ENCODE results near the gene MUC4.
"Not testable (repeated sequence)": the region's sequence is repeated elsewhere in the genome, so short reads cannot be mapped to it uniquely, and the experiment has no call there.

The MUC4 gene

DNA sequence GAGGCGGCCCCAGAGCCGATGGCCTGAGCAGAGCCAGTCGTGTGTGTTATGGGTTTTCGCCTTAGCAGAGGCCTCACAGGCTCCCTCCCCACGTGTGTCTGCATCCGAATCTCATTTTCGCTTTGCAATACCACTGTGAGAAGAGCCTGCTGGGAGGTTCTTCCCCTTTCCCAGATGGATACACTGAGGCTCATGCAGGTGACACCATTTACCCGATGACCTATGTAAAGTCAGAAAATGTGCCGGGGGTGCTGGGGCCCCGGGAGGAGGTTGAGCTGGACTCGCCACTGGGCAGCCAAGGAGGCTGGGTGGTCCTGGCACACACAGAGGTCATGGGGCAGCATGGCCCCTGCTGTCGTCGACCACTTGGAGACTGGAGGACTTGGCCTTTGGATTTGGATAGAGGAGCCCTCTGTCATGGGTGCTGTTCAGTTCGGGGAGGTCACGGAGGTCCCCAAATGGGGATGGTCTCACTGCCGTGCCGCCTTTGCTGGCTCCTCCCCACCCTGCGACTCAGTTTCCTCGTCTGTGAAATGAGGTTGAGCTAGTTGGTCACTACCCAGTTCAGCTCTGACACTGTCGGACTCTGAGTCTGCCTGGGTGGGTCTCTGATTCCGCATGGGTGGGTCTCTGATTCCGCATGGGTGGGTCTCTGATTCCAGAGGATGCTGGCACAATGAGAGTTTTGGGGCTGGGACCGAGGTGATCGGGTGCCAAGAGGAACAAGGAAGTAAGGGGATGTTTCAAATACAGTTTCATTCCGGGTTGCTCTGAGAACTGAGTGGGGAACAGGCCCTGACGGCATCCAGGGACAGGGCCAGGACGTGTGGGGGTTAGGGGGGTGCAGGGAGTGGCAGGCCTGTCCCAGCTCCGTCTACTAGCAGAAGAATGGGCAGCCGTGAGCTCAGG, 23.2 kb upstream of the MUC4 start:
- DNase-seq = no peak

DNA sequence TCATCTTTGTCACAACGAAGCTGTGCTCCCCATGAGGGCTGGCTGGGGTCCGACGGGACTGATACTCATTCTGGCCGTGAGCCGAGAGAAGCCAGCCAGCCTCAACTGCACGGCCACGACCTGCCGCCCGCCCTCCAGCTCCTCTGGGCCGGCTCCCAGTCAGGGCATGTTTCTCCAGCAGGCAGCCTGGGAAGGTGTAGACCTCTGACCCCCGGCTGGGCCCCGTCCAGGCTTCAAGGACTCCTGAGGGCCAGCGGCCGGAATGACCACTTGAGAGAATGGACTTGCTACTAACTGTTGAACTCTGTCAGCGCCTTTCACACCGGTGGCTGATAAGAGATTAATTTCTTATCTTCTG, 18.1 kb upstream of the MUC4 start:
- no peak for DNase-seq

DNA sequence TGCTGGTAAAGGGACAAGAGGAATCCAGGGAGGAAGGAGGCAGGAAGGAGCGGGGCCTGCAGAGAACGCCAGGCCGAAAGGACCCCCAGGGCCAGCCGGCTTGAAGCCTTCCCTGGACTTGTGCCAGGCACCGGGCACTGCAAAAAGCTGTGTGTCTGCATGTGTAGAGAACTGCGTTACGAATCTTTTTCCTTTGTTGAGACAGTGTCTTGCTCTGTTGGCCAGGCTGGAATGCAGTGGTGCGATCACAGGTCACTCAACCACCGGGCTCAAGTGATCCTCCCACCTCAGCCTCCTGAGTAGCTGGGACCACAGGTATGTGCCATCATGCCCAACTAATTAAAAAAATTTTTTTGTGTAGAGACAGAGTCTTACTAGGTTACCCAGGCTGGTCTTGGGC, 17.0 kb upstream of the MUC4 start:
- no peak for DNase-seq

DNA sequence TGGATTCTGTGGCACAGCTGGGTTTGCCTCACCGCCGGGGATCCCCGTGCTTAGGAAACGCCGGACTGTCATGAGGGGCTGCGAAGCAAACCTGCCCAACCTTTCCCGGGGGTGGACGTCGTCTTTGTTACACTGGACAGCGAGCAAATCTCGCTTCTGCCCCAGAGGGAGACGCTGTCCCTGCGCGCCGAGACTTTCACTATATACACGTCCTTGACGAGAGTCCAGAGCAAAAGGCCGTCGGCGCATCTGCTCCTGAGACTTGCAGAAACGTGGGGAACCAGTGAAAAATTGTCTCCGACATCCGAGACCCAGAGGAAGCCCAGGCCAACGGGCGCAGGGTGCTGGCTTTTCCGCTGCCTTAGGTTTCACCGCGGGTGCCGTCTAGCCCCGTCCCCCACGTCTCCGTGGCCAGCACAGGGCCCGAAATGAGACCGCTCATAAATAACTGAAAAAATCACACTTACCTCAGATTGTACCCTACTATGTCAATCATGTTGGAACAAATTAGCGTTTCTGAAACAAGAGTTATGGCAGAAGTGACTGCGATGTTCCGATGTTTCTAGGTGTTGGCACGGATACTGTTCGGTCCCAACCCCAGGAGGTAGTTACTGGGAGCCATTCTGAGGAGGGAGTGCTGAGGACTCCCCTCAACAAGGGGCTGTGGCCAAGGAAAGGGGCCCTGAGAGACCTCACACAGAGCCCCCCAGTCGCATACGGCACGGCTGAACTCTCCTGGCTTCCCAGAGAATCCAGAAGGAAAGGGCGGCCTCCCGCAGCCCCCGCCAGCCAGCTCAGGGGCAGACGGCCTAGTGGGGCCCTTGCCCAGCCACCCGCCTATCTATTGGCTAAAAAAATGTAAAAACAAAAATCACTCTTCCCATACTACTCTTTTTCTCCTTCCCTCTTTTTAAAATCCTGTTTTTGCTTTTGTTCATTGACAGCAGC, 14.4 kb upstream of the MUC4 start:
- DNase-seq = no peak

DNA sequence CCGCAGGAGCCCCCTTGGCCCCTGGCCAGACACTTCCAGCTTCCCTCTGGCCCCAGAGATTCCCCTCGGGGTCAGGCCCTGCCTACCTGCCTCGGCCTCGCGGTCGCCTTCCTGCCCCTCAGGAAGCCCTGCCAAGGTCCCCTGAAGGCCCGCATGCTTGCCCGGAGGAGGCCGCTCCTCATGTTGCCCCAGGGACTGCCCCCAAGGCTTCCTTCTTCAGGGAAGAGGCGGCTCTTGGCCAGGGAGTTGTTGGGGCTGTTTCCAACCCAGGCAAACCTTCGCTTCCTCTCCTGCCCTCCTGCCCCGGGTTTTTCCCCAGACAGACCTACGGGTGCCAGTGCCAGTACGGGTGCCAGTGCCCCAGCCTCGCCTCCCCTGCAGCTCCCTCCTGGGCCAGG, 13.5 kb upstream of the MUC4 start:
- no peak for DNase-seq

DNA sequence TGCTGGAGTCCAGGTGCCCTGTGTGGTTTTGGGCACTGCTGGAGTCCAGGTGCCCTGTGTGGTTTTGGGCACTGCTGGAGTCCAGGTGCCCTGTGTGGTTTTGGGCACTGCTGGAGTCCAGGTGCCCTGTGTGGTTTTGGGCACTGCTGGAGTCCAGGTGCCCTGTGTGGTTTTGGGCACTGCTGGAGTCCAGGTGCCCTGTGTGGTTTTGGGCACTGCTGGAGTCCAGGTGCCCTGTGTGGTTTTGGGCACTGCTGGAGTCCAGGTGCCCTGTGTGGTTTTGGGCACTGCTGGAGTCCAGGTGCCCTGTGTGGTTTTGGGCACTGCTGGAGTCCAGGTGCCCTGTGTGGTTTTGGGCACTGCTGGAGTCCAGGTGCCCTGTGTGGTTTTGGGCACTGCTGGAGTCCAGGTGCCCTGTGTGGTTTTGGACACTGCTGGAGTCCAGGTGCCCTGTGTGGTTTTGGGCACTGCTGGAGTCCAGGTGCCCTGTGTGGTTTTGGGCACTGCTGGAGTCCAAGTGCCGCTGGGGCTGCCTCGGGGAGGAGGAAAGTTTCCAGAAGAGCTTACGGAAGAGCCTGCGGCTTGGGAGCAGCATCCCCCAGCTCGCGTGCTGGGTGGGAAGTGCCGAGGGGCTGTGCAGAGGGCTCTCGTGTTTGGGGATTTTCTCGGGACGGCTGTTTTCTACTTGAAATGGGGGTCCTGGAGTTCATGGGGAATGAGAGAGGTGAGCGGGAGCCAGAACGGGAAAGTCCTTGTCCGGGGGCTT, 12.9 kb upstream of the MUC4 start:
- not testable (repeated sequence) for DNase-seq

DNA sequence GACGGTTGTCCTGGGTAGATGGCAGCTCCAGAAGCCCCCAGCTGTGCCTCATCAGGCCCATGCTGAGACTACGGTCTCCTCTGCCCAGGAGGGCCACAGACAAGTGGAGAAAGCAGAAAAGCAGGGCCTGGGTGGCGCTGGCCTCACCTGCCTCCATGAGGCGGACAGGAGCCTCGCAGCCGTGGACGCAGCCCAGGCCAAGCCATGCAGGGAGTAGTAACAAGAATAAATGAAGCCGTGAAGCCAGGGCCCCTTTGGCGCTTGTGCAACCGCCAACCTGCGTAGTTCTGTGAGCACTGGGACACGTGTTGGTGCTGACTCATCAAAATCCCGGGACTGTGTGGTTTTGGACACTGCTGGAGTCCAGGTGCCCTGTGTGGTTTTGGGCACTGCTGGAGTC, 12.3 kb upstream of the MUC4 start:
- no peak for DNase-seq

DNA sequence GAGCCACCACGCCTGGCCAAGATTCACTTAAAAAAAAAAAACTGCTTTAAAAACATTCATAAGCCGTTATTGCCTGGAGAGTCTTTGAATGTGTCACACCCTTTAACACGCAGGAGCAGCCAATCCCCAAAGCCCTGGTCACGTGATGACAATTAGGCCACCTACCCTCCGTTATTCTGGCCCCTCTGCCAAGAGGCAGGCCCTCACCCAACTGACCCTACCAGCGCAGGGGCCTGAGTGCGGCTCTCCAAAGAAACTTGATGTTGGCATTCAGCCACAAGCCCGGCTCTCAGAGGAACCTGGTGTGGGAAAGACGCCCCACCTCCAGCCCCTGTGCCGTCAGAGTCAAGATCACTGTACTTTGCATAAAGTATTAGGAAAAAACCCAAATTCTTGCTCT, 11.6 kb upstream of the MUC4 start:
- no peak for DNase-seq

DNA sequence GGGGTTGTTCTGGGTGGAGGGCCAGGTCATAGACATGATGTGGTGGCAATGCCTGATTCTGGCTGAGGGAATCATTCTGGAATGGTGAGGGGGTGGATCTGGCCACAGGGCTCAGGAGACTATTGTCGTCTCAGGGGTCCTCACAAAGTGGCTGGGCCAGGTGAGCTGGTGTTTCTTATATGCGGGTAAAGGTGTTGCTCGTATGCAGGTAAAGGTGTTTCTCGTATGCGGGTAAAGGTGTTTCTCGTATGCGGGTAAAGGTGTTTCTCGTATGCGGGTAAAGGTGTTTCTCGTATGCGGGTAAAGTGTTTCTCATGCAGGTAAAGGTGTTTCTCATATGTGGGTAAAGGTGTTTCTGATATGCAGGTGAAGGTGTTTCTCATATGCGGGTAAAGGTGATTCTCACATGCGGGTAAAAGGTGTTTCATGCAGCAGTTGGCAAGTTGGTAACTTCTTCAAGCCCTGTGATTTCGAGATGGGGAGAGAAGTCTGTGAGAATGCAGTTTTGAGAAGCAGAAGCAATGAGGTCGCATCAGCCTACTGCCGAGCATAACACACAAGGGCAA, 10.5 kb upstream of the MUC4 start:
- no peak for DNase-seq

DNA sequence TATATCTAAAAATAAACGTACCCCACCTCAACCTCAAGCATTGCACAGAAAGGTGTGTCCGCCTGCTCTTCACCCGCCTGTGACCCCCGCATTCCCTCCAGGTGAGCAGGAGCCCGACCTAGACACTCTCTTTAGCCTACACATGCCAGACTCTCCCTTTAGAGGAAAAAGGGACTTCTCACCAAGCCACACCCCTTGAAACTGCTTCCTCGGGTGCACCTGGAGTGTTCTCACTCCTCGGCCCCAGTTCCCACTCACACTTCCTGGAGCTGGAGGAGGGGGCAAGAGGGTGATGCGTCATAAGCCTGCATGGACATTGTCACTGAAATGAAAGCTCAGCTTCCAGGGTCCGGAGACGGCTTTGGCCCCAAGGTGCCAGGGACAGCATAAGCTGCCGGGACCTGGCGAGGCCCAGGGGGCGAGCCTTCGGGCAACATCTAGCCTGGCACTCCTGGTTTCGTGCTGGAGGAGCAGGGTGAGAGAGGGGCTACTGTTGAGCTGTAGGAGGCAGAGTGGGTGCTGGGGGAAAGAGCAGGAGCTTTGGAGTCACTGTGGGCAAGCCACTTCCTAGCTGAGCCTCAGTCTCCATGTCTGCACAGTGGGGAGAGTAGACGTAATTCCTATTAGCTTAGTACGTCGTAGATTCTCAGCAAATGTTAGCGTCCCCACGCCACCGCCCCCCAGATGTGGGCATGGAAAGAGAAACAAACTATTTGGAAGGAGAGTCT, 9.8 kb upstream of the MUC4 start:
- no peak for DNase-seq

DNA sequence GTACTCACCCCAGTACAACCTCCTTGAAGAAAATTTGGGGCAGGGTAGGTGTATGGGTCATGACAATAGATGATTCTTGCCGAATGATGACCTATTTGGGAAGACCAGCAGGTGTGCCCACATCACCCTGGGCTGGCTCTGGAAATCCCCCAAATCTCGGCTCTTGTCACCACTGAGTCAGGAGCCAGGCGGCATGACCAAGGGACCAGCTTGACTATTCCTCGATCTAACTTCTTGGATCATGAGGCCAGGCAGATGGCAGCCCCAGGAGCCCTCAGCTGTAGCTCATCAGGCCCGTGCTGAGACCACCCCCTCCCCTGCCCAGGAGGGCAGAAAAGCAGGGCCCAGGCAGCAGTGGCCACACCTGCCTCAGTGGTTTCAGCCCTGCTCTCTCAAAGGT, 9.2 kb upstream of the MUC4 start:
- DNase-seq = no peak

DNA sequence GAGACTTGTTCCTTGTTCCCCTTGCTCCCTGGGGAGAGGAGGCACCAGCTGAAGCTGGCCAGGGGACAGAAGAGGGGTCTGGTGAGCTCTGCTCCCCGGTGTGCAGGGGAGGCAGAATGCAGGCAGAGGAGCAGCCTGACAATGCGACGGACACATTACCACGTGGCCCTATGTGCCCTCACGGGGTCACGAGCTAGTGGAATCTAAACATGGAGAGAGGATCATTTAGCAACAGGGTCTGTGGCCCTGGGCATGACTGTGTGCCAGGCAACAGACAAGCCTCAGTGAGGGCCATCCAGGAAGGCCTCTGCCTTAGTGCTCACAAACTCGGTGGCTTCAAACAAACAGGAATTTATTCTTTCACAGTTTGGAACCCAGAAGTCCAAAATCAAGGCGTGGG, 8.5 kb upstream of the MUC4 start:
- no peak for DNase-seq

DNA sequence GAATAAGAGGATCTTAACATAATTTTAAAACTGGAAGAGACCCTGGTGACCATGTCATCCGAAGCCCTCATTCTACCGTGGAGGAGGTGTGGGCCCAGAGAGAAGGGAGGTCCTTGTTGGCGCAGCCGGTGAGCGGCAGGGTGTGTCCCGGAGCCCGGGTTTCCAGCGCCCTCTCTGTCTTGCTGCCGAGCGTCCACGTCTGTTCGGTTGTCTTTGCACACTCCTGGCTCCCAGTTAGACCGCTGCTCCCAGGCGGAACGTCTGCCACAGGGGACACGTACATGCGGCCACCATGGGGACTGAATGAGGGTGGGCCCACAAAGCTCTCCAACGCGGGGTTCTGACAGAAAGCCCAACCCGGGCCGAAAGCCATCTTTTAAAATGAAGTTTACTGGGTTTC, 6.6 kb upstream of the MUC4 start:
- no peak for DNase-seq

DNA sequence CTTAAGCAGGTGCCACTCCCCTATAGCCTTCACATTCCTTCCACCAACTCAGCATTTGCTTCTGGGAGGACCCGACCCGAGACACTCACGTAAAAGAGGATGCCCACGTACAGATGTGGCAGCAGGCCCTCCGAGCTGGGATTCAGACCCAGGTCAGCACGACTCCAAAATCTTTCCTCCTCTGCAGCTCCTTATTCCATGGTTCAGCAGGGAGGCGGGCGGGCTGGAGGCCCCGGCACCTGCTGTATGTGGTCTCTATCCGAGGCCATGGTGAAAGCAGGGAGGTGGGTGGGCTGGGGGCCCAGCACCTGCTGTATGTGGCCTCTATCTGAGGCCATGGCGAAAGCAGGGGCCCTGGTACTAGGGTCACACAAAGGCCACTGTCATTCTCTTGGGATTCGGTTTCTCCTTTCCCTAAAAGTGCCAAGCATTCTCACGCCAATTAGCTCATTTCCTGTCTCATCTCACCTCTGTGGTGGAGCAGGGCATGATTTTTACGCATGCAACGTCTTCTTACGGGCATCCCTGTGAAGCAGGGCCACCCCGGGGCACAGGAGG, 5.9 kb upstream of the MUC4 start:
- no peak for DNase-seq

DNA sequence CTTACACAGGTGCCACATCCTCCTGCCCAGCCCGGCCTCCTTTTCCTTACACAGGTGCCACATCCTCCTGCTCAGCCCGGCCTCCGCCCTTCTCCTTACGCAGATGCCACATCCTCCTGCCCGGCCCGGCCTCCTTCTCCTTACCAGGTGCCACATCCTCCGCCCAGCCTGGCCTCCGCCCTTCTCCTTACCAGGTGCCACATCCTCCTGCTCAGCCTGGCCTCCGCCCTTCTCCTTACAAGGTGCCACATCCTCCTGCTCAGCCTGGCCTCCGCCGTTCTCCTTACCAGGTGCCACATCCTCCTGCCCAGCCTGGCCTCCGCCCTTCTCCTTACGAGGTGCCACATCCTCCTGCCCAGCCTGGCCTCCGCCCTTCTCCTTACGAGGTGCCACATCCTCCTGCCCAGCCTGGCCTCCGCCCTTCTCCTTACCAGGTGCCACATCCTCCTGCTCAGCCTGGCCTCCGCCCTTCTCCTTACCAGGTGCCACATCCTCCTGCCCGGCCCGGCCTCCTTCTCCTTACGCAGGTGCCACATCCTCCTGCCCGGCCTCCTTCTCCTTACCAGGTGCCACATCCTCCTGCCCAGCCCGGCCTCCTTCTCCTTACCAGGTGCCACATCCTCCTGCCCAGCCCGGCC, 4.7 kb upstream of the MUC4 start:
- not testable (repeated sequence) for DNase-seq

DNA sequence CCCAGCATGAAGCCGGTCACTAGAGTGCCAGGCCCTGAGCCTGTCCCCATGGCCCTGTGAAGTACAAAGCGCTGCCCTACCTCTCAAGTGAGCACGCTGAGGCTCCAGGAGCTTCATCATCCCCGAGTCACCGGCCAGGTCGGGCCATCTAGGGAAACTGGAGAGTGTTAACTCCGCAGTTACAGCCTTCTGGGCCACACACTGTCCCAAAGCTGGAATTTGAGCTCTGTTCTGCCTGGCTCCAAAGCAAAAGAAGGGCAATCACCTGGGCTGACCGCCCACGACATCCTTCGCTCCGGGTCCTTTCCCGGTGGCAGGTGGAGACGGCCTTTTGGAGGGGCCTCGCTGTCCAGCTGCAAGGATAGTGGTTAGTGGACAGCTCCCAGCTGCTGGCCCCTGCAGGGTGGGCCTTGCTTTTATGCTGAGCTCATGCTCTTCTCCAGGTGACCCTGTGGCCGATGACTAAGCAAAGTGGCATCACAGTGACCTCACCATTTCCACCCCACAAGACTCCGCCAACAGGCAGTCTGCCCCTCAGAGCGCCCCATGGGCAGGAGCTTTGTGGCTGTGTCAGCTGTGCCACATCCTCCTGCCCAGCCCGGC, 3.5 kb upstream of the MUC4 start:
- DNase-seq = no peak

DNA sequence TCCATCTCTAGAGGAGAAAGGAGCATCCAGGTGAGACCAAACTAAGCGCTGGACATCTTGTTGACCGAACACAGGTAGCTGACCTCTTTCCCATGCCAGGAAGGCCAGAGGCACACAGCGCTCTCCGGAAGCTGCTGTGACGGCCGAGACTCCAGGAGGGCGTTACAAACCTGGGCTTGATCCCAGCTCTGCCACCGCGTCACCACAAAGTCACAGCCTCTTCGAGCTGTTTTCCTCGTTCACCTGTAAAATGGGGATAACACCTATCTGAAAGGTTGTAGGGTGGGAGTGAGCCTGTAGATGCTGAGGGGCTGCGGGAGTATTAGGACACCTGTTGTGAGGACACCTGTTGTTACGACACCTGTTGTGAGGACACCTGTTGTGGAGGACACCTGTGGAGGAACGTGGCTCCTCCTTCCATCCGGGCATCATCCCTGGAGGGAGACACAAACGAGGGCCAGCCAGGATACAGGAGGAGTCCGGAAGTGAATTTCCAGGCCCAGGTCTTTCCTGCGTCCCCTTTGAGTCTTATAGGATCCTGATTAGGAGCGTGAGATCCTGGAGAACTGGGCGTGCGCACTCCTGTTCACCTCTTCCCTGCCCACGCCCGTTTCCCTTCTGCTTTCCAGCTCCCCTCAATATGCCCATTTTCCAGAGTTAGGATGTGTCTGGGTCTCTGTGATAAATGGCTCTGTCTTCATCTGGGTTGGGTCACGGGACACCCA, 2.3 kb upstream of the MUC4 start:
- DNase-seq = no peak

DNA sequence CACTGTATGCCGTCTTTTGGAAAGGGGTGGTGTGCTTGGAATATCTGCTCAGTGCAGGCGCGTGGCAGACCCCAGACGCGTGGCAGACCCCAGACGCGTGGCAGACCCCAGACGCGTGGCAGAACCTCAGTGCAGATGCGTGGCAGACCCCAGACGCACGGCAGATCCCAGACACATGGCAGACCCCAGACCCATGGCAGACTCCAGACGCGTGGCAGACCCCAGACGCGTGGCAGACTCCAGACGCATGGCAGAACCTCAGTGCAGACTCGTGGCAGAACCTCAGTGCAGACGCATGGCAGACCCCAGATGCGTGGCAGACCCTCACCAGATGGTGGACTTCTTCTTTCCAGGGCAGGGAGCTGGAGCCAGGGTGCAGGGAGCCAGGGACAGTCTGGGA, 637 bp upstream of the MUC4 start:
- DNase-seq = no peak

DNA sequence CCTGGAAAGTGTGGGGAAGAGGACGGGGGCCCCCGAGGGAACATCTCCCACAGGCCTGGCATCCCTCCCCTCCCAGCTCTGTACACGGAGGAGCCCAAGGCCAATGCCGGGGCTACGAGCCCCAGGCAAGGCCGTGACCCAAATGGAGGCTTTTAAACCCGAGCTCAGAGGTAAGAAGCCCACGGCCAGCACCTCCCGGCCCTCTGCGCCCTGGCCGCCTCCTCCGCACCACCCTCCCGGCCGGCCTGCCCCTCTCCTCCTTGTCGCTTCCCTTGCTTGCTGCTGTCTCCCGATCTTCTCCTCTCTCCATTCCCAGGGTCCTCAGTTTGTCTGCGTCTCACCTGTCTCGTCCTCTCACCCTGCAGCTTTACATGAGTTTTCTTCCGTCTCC, 1.3 kb downstream of the MUC4 start:
- no peak for DNase-seq

DNA sequence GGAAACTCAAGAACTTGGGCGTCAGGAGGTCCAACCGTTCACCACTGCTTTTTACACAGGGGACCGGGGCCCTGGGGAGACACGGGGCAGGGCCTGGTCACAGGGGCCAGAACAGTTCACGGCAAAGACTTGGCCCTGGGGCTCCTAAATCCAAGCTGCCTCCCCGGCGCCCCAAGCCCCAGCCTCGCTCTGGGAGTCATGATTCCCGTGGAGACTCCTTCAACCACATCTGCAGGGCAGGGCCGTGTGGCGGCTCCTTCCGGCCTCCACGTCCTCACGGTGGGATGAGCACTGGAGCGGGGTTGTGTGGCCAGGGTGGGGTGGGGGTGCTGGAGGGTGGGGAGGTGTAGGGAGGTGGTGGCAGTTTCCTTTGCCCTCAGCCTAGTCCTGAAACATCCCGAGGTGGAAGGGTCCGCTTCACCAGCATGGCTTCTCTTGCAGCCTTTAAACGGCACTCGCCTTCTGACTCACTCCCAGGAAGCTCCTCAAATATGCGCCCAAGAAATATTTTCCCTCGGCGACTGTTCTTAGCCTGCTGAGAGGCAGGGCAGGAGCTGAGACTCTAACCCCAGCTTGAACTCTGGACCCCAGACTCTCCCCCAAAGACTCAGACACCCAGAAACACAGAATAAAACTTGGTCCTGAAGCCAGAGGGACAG, 1.8 kb downstream of the MUC4 start:
- DNase-seq = no peak
